Left lung (tissue), 10 donors: ENCODE results near the gene CAB39. TPM values are rescaled to one million over a fixed set of nuclear protein-coding genes. Genes with fewer than 3 reads are reported as not detected.

Experiments used
- ATAC-seq: fragments of 200-7000 bp; cut with Tn5 transposase; one replicate; pipeline ENCODE4 v1.9.1; 2020; ENCODE audit warnings: moderate library complexity
- DNase-seq, 4 donors: peaks; one replicate each; pipeline ENCODE4 v3.0.0-alpha.2; 2013 to 2020
- H3K27ac ChIP-seq, 2 donors: fragments of 200-600 bp; sonication (generic) in 1 of 2; one replicate each; pipeline versions ENCODE4 v1.5.0 to v1.8.0; 2020 to 2021
- H3K27me3 ChIP-seq, 2 donors: fragments of 200-600 bp; sonication (generic) in 1 of 2; one replicate each; pipeline versions ENCODE4 v1.5.0 to v1.8.0; 2020 to 2021
- H3K36me3 ChIP-seq, 2 donors: fragments of 200-600 bp; sonication (generic) in 1 of 2; one replicate each; pipeline versions ENCODE4 v1.5.0 to v1.8.0; 2020 to 2021
- H3K4me1 ChIP-seq, 2 donors: fragments of 200-600 bp; one replicate each; pipeline ENCODE4 v1.8.0; 2021
- H3K4me3 ChIP-seq, 2 donors: fragments of 200-600 bp; sonication (generic) in 1 of 2; one replicate each; pipeline versions ENCODE4 v1.5.0 to v1.8.0; 2020 to 2021; ENCODE audit warnings: mild to moderate bottlenecking in 1 of 2
- H3K9me3 ChIP-seq, 2 donors: fragments of 200-600 bp; sonication (generic) in 1 of 2; one replicate each; pipeline versions ENCODE4 v1.5.0 to v1.8.0; 2020 to 2021
- intact Hi-C, 2 donors: fragments of 100-400 bp; cut with DNase I; formaldehyde crosslinking; loops; one replicate each; pipeline versions ENCODE4 v1.11.2 to v1.14.2; 2022
- polyA plus RNA-seq, 6 donors: library from polyadenylated mRNA; unstranded; fragments of 120-200 nt; gene quantifications; one replicate each; pipeline ENCODE4 v1.2.1, GENCODE V29; 2013; ENCODE audit not compliant: insufficient read length in 6 of 6
- total RNA-seq, 2 donors: library from RNA; stranded (reverse); fragmentation: NEBNext Ultra II Directional; extraction: Animal tissue kit (Norgen Biotek cat#: 25700); gene quantifications; one replicate each; pipeline ENCODE4 v1.2.1, GENCODE V29; 2021
- TF ChIP-seq, protein P1 (sequence below), 2 donors: fragments of 200-600 bp; sonication (generic) in 1 of 2; IDR thresholded peaks; one replicate each; pipeline versions ENCODE4 v1.5.0 to v1.8.0; 2021; ENCODE audit warnings: antibody characterized with exemption in 2 of 2
- donor health status: DM: no; HTN: yes; CAD: no.
- donor health status: DM: no; HTN: no; CAD: no.

Gene CAB39
- total and polyA plus RNA-seq, 8 donors: 52.9 to 86.5 (median 63.3) TPM

- intact Hi-C loops: no loop called here
- no peak for DNase-seq
- no peaks in the 10 kb centered on the region for H3K27me3 ChIP-seq
- ATAC-seq: peak; percentile 13
- H3K9me3 ChIP-seq: peaks cover 0 to 5% of the 10 kb centered on the region in 2 donors
- H3K4me3 ChIP-seq: no peak overlapping the region
- no peaks in the 10 kb centered on the region for H3K36me3 ChIP-seq
- peak overlapping the region in 1 of 2 donors; percentile 63 for H3K27ac ChIP-seq
- H3K4me1 ChIP-seq: peaks cover 0 to 30% of the 10 kb centered on the region in 2 donors
- TF ChIP-seq, protein P1, sequence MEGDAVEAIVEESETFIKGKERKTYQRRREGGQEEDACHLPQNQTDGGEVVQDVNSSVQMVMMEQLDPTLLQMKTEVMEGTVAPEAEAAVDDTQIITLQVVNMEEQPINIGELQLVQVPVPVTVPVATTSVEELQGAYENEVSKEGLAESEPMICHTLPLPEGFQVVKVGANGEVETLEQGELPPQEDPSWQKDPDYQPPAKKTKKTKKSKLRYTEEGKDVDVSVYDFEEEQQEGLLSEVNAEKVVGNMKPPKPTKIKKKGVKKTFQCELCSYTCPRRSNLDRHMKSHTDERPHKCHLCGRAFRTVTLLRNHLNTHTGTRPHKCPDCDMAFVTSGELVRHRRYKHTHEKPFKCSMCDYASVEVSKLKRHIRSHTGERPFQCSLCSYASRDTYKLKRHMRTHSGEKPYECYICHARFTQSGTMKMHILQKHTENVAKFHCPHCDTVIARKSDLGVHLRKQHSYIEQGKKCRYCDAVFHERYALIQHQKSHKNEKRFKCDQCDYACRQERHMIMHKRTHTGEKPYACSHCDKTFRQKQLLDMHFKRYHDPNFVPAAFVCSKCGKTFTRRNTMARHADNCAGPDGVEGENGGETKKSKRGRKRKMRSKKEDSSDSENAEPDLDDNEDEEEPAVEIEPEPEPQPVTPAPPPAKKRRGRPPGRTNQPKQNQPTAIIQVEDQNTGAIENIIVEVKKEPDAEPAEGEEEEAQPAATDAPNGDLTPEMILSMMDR (IDR thresholded peaks at IDR 0.05): no peak
These were observed 35.3 kb upstream of the CAB39 start for GRCh38 chr2:230677201-230677946.

DNA sequence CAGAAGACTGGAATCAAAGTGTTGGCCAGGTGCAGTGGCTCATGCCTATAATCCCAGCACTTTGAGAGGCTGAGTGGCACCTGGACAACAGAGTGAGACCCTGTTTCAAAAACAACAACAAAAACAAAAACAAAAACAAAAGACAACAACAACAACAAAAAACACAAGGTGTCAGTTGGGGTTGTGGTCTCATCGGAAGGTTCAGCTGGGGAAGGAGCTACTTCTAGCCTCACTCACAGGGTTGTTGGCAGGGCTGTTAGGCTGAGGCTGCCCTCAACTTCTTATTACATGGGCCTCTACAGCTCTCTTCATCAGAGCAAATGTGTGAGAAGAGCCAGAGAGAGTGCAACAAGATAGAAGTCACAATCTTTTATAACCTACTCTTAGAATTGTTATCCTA is 34.6 kb upstream of the CAB39 start:
- TF ChIP-seq, protein P1 (IDR thresholded peaks at IDR 0.05): no peak
- H3K27me3 ChIP-seq: no peaks in the 10 kb centered on the region
- no peak for ATAC-seq
- H3K4me1 ChIP-seq: peaks cover 0 to 30% of the 10 kb centered on the region in 2 donors
- no peaks in the 10 kb centered on the region for H3K36me3 ChIP-seq
- no peak for DNase-seq
- peaks cover 0 to 5% of the 10 kb centered on the region in 2 donors for H3K9me3 ChIP-seq
- H3K27ac ChIP-seq: peak overlapping the region in 1 of 2 donors; percentile 63
- intact Hi-C loops: no loop called here
- no peak overlapping the region for H3K4me3 ChIP-seq

DNA sequence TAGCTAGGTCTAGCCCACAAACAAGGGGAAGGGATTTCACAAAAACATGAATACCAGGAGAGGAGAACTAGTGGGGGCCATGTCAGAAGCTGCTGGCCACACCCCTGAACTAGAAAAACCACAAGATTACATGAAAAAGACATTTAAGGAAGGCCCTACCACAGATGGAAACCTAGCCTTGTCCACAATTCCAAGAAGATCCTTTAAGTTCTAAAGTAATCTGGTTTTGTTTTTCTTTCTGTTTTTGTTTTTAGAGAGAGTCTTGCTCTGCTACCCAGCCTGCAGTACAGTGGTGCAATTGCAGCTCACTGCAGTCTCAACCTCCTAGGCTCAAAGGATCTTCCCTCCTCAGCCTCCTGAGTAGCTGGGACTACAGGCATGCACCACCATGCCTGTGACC is 34.2 kb upstream of the CAB39 start:
- TF ChIP-seq, protein P1 (IDR thresholded peaks at IDR 0.05): no peak
- Histone ChIP-seq H3K27ac (peak overlapping the region in 1 of 2 donors; percentile 63), H3K36me3 (no peaks in the 10 kb centered on the region), H3K27me3 (no peaks in the 10 kb centered on the region), H3K9me3 (peaks cover 0 to 5% of the 10 kb centered on the region in 2 donors), H3K4me1 (peaks cover 0 to 30% of the 10 kb centered on the region in 2 donors), H3K4me3 (no peak overlapping the region)
- intact Hi-C loops: no loop called here
- DNase-seq (no peak), ATAC-seq (peak; percentile 31)

GRCh38 chr2:230680463-230681170 is 32.0 kb upstream of the CAB39 start:
- no peak overlapping the region for H3K4me3 ChIP-seq
- no peak for DNase-seq
- TF ChIP-seq, protein P1 (IDR thresholded peaks at IDR 0.05): no peak
- intact Hi-C loops: no loop called here
- no peak overlapping the region for H3K27ac ChIP-seq
- no peaks in the 10 kb centered on the region for H3K36me3 ChIP-seq
- H3K27me3 ChIP-seq: no peaks in the 10 kb centered on the region
- ATAC-seq: no peak
- peaks cover 0 to 5% of the 10 kb centered on the region in 2 donors for H3K9me3 ChIP-seq
- peaks cover 0 to 36% of the 10 kb centered on the region in 2 donors for H3K4me1 ChIP-seq

GRCh38 chr2:230681171-230681545 is 31.5 kb upstream of the CAB39 start:
- no peak overlapping the region for H3K4me3 ChIP-seq
- intact Hi-C loops: no loop called here
- H3K36me3 ChIP-seq: no peaks in the 10 kb centered on the region

More at GRCh38 chr2:230681171-230681545, 31.5 kb upstream of the CAB39 start:
- H3K27me3 ChIP-seq: no peaks in the 10 kb centered on the region
- H3K27ac ChIP-seq: no peak overlapping the region
- TF ChIP-seq, protein P1 (IDR thresholded peaks at IDR 0.05): no peak
- peaks cover 0 to 36% of the 10 kb centered on the region in 2 donors for H3K4me1 ChIP-seq
- no peak for DNase-seq
- H3K9me3 ChIP-seq: peaks cover 0 to 5% of the 10 kb centered on the region in 2 donors
- ATAC-seq: no peak
